SK-N-SH treated with all-trans-retinoic acid at 6 μM for 48 hours (cell line): ENCODE data around the gene COL23A1.

Source experiments
- BACH2 ChIP-seq: fragments of 250-450 bp; sonication (Bioruptor Pico); IDR thresholded peaks from 2 replicates; pipeline ENCODE4 v1.9.0; 2021; ENCODE audit warnings: mild to moderate bottlenecking, borderline replicate concordance
- GLIS3 ChIP-seq: fragments of 250-450 bp; sonication (Bioruptor Pico); IDR thresholded peaks from 2 replicates; pipeline ENCODE4 v1.5.0; 2020; ENCODE audit warnings: mild to moderate bottlenecking, moderate library complexity
- PPARA ChIP-seq: fragments of 250-450 bp; sonication (Bioruptor Pico); IDR thresholded peaks from 2 replicates; pipeline ENCODE4 v1.5.0; 2020; ENCODE audit warnings: mild to moderate bottlenecking, borderline replicate concordance
- RARB ChIP-seq: fragments of 250-450 bp; sonication (Bioruptor Pico); IDR thresholded peaks from 2 replicates; pipeline ENCODE4 v1.8.0; 2021; ENCODE audit warnings: mild to moderate bottlenecking, moderate library complexity
- TCF4 ChIP-seq: fragments of 250-450 bp; sonication (Bioruptor Pico); IDR thresholded peaks from 2 replicates; pipeline ENCODE4 v1.8.0; 2021; ENCODE audit warnings: mild to moderate bottlenecking, moderate library complexity, borderline replicate concordance
- TOX ChIP-seq: fragments of 250-450 bp; sonication (Bioruptor Pico); IDR thresholded peaks from 2 replicates; pipeline ENCODE4 v1.8.0; 2021; ENCODE audit warnings: mild to moderate bottlenecking, moderate library complexity, borderline replicate concordance
- ZFP3 ChIP-seq: fragments of 250-450 bp; sonication (Bioruptor Pico); IDR thresholded peaks from 2 replicates; pipeline ENCODE4 v1.5.0; 2020; ENCODE audit warnings: mild to moderate bottlenecking, moderate library complexity
- ZFP30 ChIP-seq: fragments of 450-650 bp; formaldehyde crosslinking; IDR thresholded peaks from 2 replicates; pipeline ENCODE4 v1.5.0; 2022; ENCODE audit warnings: mild to moderate bottlenecking, moderate library complexity
- ZNF565 ChIP-seq: fragments of 450-650 bp; formaldehyde crosslinking; conservative IDR thresholded peaks from 2 replicates; pipeline ENCODE4 v1.5.0; 2020; ENCODE audit warnings: low read depth, mild to moderate bottlenecking, moderate library complexity
- ZNF8 ChIP-seq: fragments of 450-650 bp; formaldehyde crosslinking; IDR thresholded peaks from 2 replicates; pipeline ENCODE4 v1.5.0; 2020; ENCODE audit warnings: mild to moderate bottlenecking, moderate library complexity

DNA sequence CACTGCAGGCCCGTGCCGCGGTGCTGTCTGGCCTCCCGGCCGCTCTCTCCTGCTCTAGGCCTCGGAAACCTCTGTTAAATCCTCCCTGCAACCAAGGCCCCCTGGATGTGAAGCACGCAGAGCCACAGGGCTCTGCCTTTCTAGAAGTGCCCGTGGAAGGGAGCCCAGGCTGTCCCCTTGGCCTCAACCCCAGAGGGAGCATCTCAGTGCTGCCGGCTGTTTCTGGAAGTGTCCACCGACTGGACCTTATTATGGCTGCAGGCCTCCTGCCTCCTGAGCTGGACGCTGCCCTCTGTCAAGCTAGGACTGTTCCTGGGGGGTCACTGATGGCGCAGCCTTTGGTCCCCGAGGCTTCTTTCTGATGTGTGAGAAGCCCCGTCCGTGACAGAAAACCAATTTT is 317.2 kb downstream of the COL23A1 start:
- no peak for TF ChIP-seq TOX (CRISPR knock-in tag)
- TF ChIP-seq ZFP30 = no peak
- TF ChIP-seq RARB (CRISPR knock-in tag) = no peak
- no peak for TF ChIP-seq TCF4 (CRISPR knock-in tag)
- no peak for TF ChIP-seq BACH2 (CRISPR knock-in tag)
- TF ChIP-seq ZNF8 (CRISPR knock-in tag) = no peak
- no peak for TF ChIP-seq GLIS3
- no peak for TF ChIP-seq ZFP3 (CRISPR knock-in tag)
- TF ChIP-seq ZNF565 (CRISPR knock-in tag) = no peak
- TF ChIP-seq PPARA (CRISPR knock-in tag) = no peak
